ENCODE results near the gene GPC6. TPM values are rescaled to one million over a fixed set of nuclear protein-coding genes. Genes with fewer than 3 reads are reported as not detected.

The GPC6 gene
- total and polyA plus RNA-seq, 5 donors from 2014 or later = not detected

DNA sequence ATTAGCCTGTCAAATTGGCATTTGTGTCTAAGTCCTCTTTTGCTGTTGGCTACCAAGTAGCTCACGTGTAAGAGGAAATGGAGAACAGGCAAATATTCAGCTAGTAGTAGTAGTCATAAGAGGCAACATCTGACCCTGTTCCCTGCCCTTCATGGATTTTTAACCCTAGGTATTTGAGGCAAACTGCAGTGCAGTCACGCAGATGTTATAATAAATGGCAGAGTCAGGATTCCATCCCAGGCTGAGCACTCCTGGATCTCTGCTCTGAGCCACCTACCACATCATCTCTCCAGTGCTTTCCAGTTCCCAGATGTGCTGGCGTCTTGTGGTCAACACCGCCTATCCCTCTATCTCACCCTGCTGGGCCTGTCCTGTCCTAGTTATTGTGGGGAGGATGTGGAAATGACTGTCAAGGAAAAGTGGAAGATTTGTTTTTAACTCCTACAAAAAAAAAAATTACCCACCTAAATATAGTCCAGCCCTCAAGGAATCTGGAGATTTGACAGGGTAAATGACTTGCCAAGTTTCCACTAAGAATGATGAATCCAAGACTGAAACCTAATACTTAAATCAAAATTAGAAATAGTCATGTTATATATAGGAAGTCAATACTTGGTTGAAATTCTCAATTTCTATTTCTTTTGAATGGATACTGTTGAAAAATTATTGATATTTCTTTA lies 322.9 kb downstream of the GPC6 start:
- H3K36me3 ChIP-seq (ENCODE audit: control insufficient read depth, insufficient read depth, low read length) = no peaks in the 10 kb centered on the region
- no peaks in the 10 kb centered on the region for H3K9me3 ChIP-seq (ENCODE audit: control insufficient read depth in 2 of 2, low read length in 2 of 2)
- H3K4me1 ChIP-seq (ENCODE audit: control insufficient read depth, insufficient read depth, low read length, poor library complexity, severe bottlenecking) = no peaks in the 10 kb centered on the region
- H3K27me3 Mint-ChIP-seq = no peaks in the 10 kb centered on the region
- no peak for DNase-seq
- H3K4me1 Mint-ChIP-seq = no peaks in the 10 kb centered on the region
- H3K4me3 ChIP-seq (ENCODE audit: low read depth, low read length) = no peak overlapping the region
- H3K27me3 ChIP-seq (ENCODE audit: control insufficient read depth, insufficient read depth, low read length) = no peaks in the 10 kb centered on the region
- H3K27ac Mint-ChIP-seq = no peak overlapping the region
- peaks cover 0 to 4% (median 2%) of the 10 kb centered on the region in 7 donors for H3K9me3 Mint-ChIP-seq
- no peaks in the 10 kb centered on the region for H3K36me3 Mint-ChIP-seq
- H3K4me3 Mint-ChIP-seq = no peak overlapping the region
- ATAC-seq (ENCODE audit: low read depth in 2 of 2) = no peak
- no peak overlapping the region for H3K27ac ChIP-seq (ENCODE audit: insufficient read depth, low read length, poor library complexity, severe bottlenecking)

DNA sequence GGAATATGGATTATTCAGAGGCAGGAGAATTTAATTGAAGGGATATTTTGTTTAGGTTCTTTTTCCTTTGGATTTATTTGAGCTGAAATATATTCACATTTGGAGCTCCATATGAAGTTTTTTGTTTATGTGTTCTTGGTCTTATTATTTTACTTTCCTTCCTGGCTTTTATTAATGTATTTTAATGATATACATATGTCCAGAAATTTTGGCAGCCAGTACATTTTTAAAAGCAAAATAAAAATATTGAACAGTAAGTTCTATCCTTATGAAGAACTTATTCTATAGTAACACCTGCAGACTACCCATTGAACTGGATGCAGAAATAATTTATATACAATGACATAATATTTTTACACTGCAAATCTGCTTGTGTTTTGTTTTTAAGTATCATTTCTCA lies 323.6 kb downstream of the GPC6 start:
- Mint-ChIP-seq H3K27ac (no peak overlapping the region), H3K9me3 (peaks cover 0 to 4% (median 2%) of the 10 kb centered on the region in 7 donors), H3K4me3 (no peak overlapping the region), H3K27me3 (no peaks in the 10 kb centered on the region), H3K36me3 (no peaks in the 10 kb centered on the region), H3K4me1 (no peaks in the 10 kb centered on the region)
- H3K9me3 ChIP-seq (ENCODE audit: control insufficient read depth in 2 of 2, low read length in 2 of 2) = no peaks in the 10 kb centered on the region
- H3K27me3 ChIP-seq (ENCODE audit: control insufficient read depth, insufficient read depth, low read length) = no peaks in the 10 kb centered on the region
- ATAC-seq (ENCODE audit: low read depth in 2 of 2) (no peak), DNase-seq (no peak)
- no peak overlapping the region for H3K27ac ChIP-seq (ENCODE audit: insufficient read depth, low read length, poor library complexity, severe bottlenecking)
- H3K4me1 ChIP-seq (ENCODE audit: control insufficient read depth, insufficient read depth, low read length, poor library complexity, severe bottlenecking) = no peaks in the 10 kb centered on the region
- H3K36me3 ChIP-seq (ENCODE audit: control insufficient read depth, insufficient read depth, low read length) = no peaks in the 10 kb centered on the region
- H3K4me3 ChIP-seq (ENCODE audit: low read depth, low read length) = no peak overlapping the region

DNA sequence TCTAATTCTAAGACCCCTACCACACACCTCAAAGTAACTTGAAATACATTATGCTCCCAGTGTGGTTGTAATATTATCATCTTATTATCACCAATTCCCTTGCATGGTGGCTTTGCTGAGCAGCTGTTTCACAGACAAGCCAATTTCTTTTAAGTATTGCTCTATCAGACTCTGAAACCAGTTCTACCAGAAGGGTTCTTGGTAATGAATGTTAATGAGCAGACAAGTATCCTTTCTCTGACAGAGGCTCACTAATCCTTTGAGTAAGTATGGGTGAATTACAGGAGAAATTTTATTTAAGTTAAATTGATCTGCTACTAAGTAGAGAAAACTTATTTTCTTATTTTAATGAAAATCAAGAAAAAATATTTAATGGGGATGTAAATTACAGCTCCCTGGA lies 326.0 kb downstream of the GPC6 start:
- no peaks in the 10 kb centered on the region for H3K9me3 ChIP-seq (ENCODE audit: control insufficient read depth in 2 of 2, low read length in 2 of 2)
- ATAC-seq (ENCODE audit: low read depth in 2 of 2) (no peak), DNase-seq (no peak)
- no peaks in the 10 kb centered on the region for H3K4me1 ChIP-seq (ENCODE audit: control insufficient read depth, insufficient read depth, low read length, poor library complexity, severe bottlenecking)
- no peak overlapping the region for H3K27ac ChIP-seq (ENCODE audit: insufficient read depth, low read length, poor library complexity, severe bottlenecking)
- Mint-ChIP-seq H3K36me3 (no peaks in the 10 kb centered on the region), H3K9me3 (peaks cover 0 to 4% (median 0%) of the 10 kb centered on the region in 7 donors), H3K4me3 (no peak overlapping the region), H3K27me3 (no peaks in the 10 kb centered on the region), H3K4me1 (no peaks in the 10 kb centered on the region), H3K27ac (no peak overlapping the region)
- H3K27me3 ChIP-seq (ENCODE audit: control insufficient read depth, insufficient read depth, low read length) = no peaks in the 10 kb centered on the region
- no peaks in the 10 kb centered on the region for H3K36me3 ChIP-seq (ENCODE audit: control insufficient read depth, insufficient read depth, low read length)
- H3K4me3 ChIP-seq (ENCODE audit: low read depth, low read length) = no peak overlapping the region

DNA sequence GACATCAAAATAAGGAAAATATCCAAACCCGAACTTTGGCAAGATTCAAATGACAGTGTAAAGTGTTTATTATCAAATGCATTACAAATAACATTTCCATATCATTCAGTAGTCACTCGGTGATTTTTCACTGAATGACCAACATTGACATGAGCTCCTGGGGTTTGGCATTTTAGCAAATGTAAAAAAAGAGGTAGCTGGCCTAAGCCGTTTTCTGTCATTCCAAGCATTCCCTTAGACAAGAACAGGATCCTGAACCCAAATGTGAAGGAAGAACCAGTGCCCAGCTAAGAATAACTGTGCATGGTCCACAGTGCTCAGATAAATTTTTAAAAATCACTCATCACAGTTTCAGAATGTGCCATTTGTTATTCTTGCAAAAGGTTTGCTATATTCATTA lies 327.9 kb downstream of the GPC6 start:
- ATAC-seq (ENCODE audit: low read depth in 2 of 2) (no peak), DNase-seq (no peak)
- H3K4me3 ChIP-seq (ENCODE audit: low read depth, low read length) = no peak overlapping the region
- Mint-ChIP-seq H3K4me3 (no peak overlapping the region), H3K4me1 (no peaks in the 10 kb centered on the region), H3K27ac (no peak overlapping the region), H3K27me3 (no peaks in the 10 kb centered on the region), H3K36me3 (no peaks in the 10 kb centered on the region), H3K9me3 (peaks cover 0 to 4% (median 0%) of the 10 kb centered on the region in 7 donors)
- H3K9me3 ChIP-seq (ENCODE audit: control insufficient read depth in 2 of 2, low read length in 2 of 2) = no peaks in the 10 kb centered on the region
- H3K27ac ChIP-seq (ENCODE audit: insufficient read depth, low read length, poor library complexity, severe bottlenecking) = no peak overlapping the region
- H3K27me3 ChIP-seq (ENCODE audit: control insufficient read depth, insufficient read depth, low read length) = no peaks in the 10 kb centered on the region
- no peaks in the 10 kb centered on the region for H3K4me1 ChIP-seq (ENCODE audit: control insufficient read depth, insufficient read depth, low read length, poor library complexity, severe bottlenecking)
- no peaks in the 10 kb centered on the region for H3K36me3 ChIP-seq (ENCODE audit: control insufficient read depth, insufficient read depth, low read length)

DNA sequence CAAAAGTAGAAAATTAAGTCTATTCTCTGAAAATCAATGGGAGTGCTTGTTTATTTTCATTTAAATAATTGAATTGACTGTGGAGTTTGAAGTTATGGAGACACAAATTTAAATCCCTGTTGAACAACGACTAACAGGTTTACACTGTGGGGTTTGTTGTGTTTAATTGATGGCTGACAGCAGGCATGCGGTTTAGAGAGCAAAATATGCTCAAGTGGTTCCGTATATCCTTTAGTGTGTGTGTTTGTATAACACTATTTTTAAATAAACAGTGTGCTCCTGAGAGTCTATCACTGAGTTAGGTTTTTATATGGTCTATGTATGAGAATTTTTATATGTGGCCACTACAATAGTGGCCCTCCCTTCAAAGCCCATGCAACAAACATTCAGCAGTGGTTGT lies 332.0 kb downstream of the GPC6 start:
- no peaks in the 10 kb centered on the region for H3K36me3 Mint-ChIP-seq
- no peak overlapping the region for H3K27ac Mint-ChIP-seq
- no peaks in the 10 kb centered on the region for H3K27me3 Mint-ChIP-seq
- Histone ChIP-seq H3K4me1 (ENCODE audit: control insufficient read depth, insufficient read depth, low read length, poor library complexity, severe bottlenecking) (no peaks in the 10 kb centered on the region), H3K9me3 (ENCODE audit: control insufficient read depth in 2 of 2, low read length in 2 of 2) (no peaks in the 10 kb centered on the region), H3K27ac (ENCODE audit: insufficient read depth, low read length, poor library complexity, severe bottlenecking) (no peak overlapping the region), H3K4me3 (ENCODE audit: low read depth, low read length) (no peak overlapping the region), H3K36me3 (ENCODE audit: control insufficient read depth, insufficient read depth, low read length) (no peaks in the 10 kb centered on the region), H3K27me3 (ENCODE audit: control insufficient read depth, insufficient read depth, low read length) (no peaks in the 10 kb centered on the region)
- ATAC-seq (ENCODE audit: low read depth in 2 of 2) (no peak), DNase-seq (no peak)
- no peaks in the 10 kb centered on the region for H3K4me1 Mint-ChIP-seq
- H3K9me3 Mint-ChIP-seq = peaks cover 0 to 2% (median 0%) of the 10 kb centered on the region in 7 donors
- no peak overlapping the region for H3K4me3 Mint-ChIP-seq

DNA sequence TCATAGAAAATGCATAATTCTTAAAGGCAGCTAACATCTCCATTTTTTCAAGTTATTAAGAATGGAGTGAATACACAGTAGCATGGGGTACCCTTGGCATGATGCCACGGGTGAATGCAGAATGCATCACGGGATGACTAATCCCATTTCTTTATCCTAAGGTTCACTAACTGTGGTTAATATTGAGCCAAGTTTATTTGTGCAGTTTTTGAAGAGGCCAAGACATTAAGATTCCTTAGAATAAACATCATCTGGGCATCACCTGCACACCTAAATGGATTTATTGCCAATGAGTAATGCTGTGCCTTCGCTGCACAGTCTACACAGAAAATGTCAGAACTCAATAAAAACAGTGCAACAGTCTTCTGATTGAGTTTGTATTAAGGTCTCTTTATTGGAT lies 333.1 kb downstream of the GPC6 start:
- H3K9me3 Mint-ChIP-seq = peaks cover 0 to 2% (median 0%) of the 10 kb centered on the region in 7 donors

DNA sequence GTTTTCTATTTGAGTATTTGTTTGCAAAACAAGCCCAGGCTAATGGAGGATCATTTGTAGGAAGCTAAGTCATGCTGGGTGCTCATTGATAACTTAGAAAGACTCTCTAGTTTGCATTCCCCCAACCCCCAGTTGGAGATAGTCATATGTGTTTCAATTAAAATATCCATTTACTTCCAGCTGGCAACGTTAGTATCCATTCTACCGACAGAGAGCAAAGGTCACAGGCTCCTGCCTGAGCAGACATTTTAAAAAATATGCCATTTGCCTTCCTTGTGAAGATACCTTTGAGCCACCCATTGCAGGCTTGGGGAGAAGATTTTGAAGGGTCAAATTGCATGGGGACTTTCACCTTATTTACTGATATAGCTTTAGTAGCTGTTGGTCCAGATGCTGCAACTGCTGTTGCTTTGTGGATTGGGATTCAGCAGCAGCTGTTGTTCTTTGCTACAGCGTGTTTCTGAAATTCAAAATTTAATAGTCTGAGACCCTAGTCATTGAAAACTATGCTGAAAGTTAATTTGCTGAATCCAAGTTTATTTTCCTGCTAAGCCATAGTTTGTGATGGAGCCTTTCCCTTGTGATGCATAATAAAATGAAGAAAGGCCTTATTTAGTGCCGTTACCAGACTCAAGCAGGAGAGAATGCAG lies 335.1 kb downstream of the GPC6 start:
- no peak overlapping the region for H3K27ac Mint-ChIP-seq
- no peaks in the 10 kb centered on the region for H3K27me3 Mint-ChIP-seq
- no peaks in the 10 kb centered on the region for H3K27me3 ChIP-seq (ENCODE audit: control insufficient read depth, insufficient read depth, low read length)
- H3K27ac ChIP-seq (ENCODE audit: insufficient read depth, low read length, poor library complexity, severe bottlenecking) = no peak overlapping the region
- peaks cover 0 to 2% (median 0%) of the 10 kb centered on the region in 7 donors for H3K9me3 Mint-ChIP-seq
- H3K36me3 ChIP-seq (ENCODE audit: control insufficient read depth, insufficient read depth, low read length) = no peaks in the 10 kb centered on the region
- H3K36me3 Mint-ChIP-seq = no peaks in the 10 kb centered on the region
- no peaks in the 10 kb centered on the region for H3K9me3 ChIP-seq (ENCODE audit: control insufficient read depth in 2 of 2, low read length in 2 of 2)
- H3K4me3 Mint-ChIP-seq = no peak overlapping the region
- no peak overlapping the region for H3K4me3 ChIP-seq (ENCODE audit: low read depth, low read length)
- no peaks in the 10 kb centered on the region for H3K4me1 Mint-ChIP-seq
- DNase-seq (no peak), ATAC-seq (ENCODE audit: low read depth in 2 of 2) (no peak)
- H3K4me1 ChIP-seq (ENCODE audit: control insufficient read depth, insufficient read depth, low read length, poor library complexity, severe bottlenecking) = no peaks in the 10 kb centered on the region

More for the DNA sequence above, 333.1 kb downstream of the GPC6 start:
- no peak for DNase-seq
- Histone ChIP-seq H3K27ac (ENCODE audit: insufficient read depth, low read length, poor library complexity, severe bottlenecking) (no peak overlapping the region), H3K4me3 (ENCODE audit: low read depth, low read length) (no peak overlapping the region), H3K9me3 (ENCODE audit: control insufficient read depth in 2 of 2, low read length in 2 of 2) (no peaks in the 10 kb centered on the region), H3K4me1 (ENCODE audit: control insufficient read depth, insufficient read depth, low read length, poor library complexity, severe bottlenecking) (no peaks in the 10 kb centered on the region), H3K36me3 (ENCODE audit: control insufficient read depth, insufficient read depth, low read length) (no peaks in the 10 kb centered on the region), H3K27me3 (ENCODE audit: control insufficient read depth, insufficient read depth, low read length) (no peaks in the 10 kb centered on the region)
- no peak overlapping the region for H3K4me3 Mint-ChIP-seq
- no peaks in the 10 kb centered on the region for H3K4me1 Mint-ChIP-seq
- no peak overlapping the region for H3K27ac Mint-ChIP-seq
- no peaks in the 10 kb centered on the region for H3K27me3 Mint-ChIP-seq
- H3K36me3 Mint-ChIP-seq = no peaks in the 10 kb centered on the region
- no peak for ATAC-seq (ENCODE audit: low read depth in 2 of 2)

DNA sequence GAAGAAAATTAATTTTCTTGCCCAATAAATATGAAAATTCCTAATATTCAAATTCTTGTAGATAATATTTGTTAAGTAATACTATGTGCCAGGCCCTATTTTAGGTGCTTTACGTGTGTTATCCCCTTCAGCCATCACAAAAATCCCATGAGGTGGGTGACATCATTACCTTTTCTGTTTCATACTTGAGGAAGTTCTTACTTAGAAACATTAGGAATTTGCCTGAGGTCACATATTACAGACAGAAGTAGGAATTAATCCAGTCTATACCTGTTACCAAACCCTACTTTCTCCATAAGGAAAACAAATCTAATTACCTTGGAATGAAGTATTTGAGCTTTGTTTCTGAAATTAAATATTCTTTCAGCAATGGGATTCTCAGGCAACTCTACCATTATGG lies 336.1 kb downstream of the GPC6 start:
- Mint-ChIP-seq H3K27me3 (no peaks in the 10 kb centered on the region), H3K27ac (no peak overlapping the region), H3K9me3 (peaks cover 0 to 2% (median 0%) of the 10 kb centered on the region in 7 donors), H3K4me3 (no peak overlapping the region), H3K4me1 (no peaks in the 10 kb centered on the region), H3K36me3 (no peaks in the 10 kb centered on the region)
- Histone ChIP-seq H3K27me3 (ENCODE audit: control insufficient read depth, insufficient read depth, low read length) (no peaks in the 10 kb centered on the region), H3K9me3 (ENCODE audit: control insufficient read depth in 2 of 2, low read length in 2 of 2) (no peaks in the 10 kb centered on the region), H3K4me3 (ENCODE audit: low read depth, low read length) (no peak overlapping the region), H3K36me3 (ENCODE audit: control insufficient read depth, insufficient read depth, low read length) (no peaks in the 10 kb centered on the region), H3K4me1 (ENCODE audit: control insufficient read depth, insufficient read depth, low read length, poor library complexity, severe bottlenecking) (no peaks in the 10 kb centered on the region), H3K27ac (ENCODE audit: insufficient read depth, low read length, poor library complexity, severe bottlenecking) (no peak overlapping the region)
- no peak for ATAC-seq (ENCODE audit: low read depth in 2 of 2)
- DNase-seq = no peak

Measured in CD4-positive, CD25-positive, alpha-beta regulatory T cell (primary cell).